GM12878 (cell line): ENCODE measurements around the gene FANCE. TPM values are rescaled to one million over a fixed set of nuclear protein-coding genes. Genes with fewer than 3 reads are reported as not detected.
A peak's percentile ranks its signal among the peaks of the same experiment; 100 is the strongest.

Source experiments
- ATAC-seq: fragments of 200-7000 bp; cut with Tn5 transposase; 3 replicates; pipeline ENCODE4 v1.9.1; 2020; ENCODE audit warnings: mild to moderate bottlenecking, moderate library complexity
- BruUV-seq: library from RNA; stranded (reverse); fragments of 400-500 nt; replicated peaks from 2 replicates; lab custom pipeline; 2021; lab: Mats Ljungman, UMichigan
- CTCF ChIA-PET: fragments of 300-600 bp; sonication (Branson Sonifier 250); formaldehyde crosslinking; extraction: SDS; loops from one replicate; lab custom pipeline; 2021; ENCODE audit warnings: inconsistent platforms; lab: Yijun Ruan, JAX
- POLR2A ChIA-PET: fragments of 350-600 bp; formaldehyde crosslinking; extraction: SDS; loops from one replicate; lab custom pipeline; 2021; ENCODE audit warnings: inconsistent platforms; lab: Charles Lee
- RAD21 ChIA-PET: fragments of 300-600 bp; sonication (Branson Sonifier 250); formaldehyde crosslinking; loops from one replicate; lab custom pipeline; 2023; ENCODE audit warnings: antibody characterized with exemption; ENCODE audit not compliant: unreplicated experiment; lab: Charles Lee
- SMC1A ChIA-PET: fragments of 300-600 bp; sonication (Branson Sonifier 250); formaldehyde crosslinking; loops from one replicate; lab custom pipeline; 2023; ENCODE audit not compliant: unreplicated experiment, uncharacterized antibody; lab: Charles Lee
- DNase-seq: peaks from one replicate; pipeline ENCODE4 v3.0.0-alpha.2; 2011; ENCODE audit warnings: low read depth, low spot score
- FAIRE-seq: peaks from 3 replicates; lab custom pipeline; 2011; peaks lifted over from hg19 to GRCh38; lab: Jason Lieb, UNC
- H2AFZ ChIP-seq: 2 replicates; pipeline ENCODE4 v1.6.0; 2011; ENCODE audit warnings: low read depth, low read length, control low read depth; ENCODE audit not compliant: control insufficient read depth
- H3K27ac ChIP-seq: 2 replicates; pipeline ENCODE4 v1.5.1; 2011; ENCODE audit warnings: control low read depth; ENCODE audit not compliant: control insufficient read depth, insufficient read depth
- H3K27me3 ChIP-seq, 2 experiments: replicated peaks in 1 of 2; 2 replicates each; pipeline versions ENCODE4 v1.6.0 to v1.6.1; 2011; ENCODE audit warnings: low read length in 1 of 2; ENCODE audit not compliant: control insufficient read depth in 2 of 2, insufficient read depth in 2 of 2
- H3K36me3 ChIP-seq, 2 experiments: 2 replicates each; pipeline ENCODE4 v1.5.1; 2011; ENCODE audit warnings: low read length in 1 of 2; ENCODE audit not compliant: control insufficient read depth in 2 of 2, insufficient read depth in 2 of 2
- H3K4me1 ChIP-seq: 2 replicates; pipeline ENCODE4 v1.6.1; 2011; ENCODE audit warnings: mild to moderate bottlenecking, low read length, moderate library complexity, mixed read lengths; ENCODE audit not compliant: control insufficient read depth, insufficient read depth
- H3K4me2 ChIP-seq: 2 replicates; pipeline ENCODE4 v1.6.0; 2011; ENCODE audit warnings: control low read depth; ENCODE audit not compliant: control insufficient read depth, insufficient read depth
- H3K4me3 ChIP-seq: fragments of 200-600 bp; sonication (generic); 2 replicates; pipeline ENCODE4 v1.5.1; 2016
- H3K79me2 ChIP-seq: 2 replicates; pipeline ENCODE4 v1.6.0; 2011; ENCODE audit warnings: low read length; ENCODE audit not compliant: control insufficient read depth, insufficient read depth
- H3K9ac ChIP-seq: 2 replicates; pipeline ENCODE4 v1.8.0; 2011; ENCODE audit warnings: low read length, control low read depth, mixed read lengths; ENCODE audit not compliant: control insufficient read depth, insufficient read depth
- H3K9me3 ChIP-seq: replicated peaks from 3 replicates; pipeline ENCODE4 v1.5.1; 2011; ENCODE audit warnings: mild to moderate bottlenecking, low read length; ENCODE audit not compliant: control insufficient read depth, insufficient read depth
- H4K20me1 ChIP-seq: 2 replicates; pipeline ENCODE4 v1.6.0; 2011; ENCODE audit not compliant: control insufficient read depth, insufficient read depth
- IKZF1 ChIP-seq: fragments of 450-650 bp; conservative IDR thresholded peaks from 2 replicates; pipeline ENCODE4 v1.6.1; 2017; ENCODE audit warnings: antibody characterized with exemption, mild to moderate bottlenecking
- SPI1 ChIP-seq: IDR thresholded peaks from 2 replicates; pipeline ENCODE4 v1.6.1; 2011; ENCODE audit warnings: low read depth, mild to moderate bottlenecking, low read length, moderate library complexity, borderline replicate concordance; ENCODE audit not compliant: insufficient read depth
- WGBS: methylation state at CpG from one replicate; pipeline ENCODE4 v1.1.6; 2016; ENCODE audit warnings: low lambda C conversion rate; ENCODE audit not compliant: insufficient replicate concordance, insufficient coverage; ENCODE audit errors: missing lambda C conversion rate; 5-methylcytosine and 5-hydroxymethylcytosine counted together
- in situ Hi-C: fragments of 300-500 bp; cut with MboI; formaldehyde crosslinking; loops from 9 replicates; pipeline ENCODE4 v1.14.3; 2018; ENCODE audit warnings: mixed read lengths
- intact Hi-C: fragments of 100-400 bp; cut with micrococcal nuclease; formaldehyde crosslinking; loops from one replicate; pipeline ENCODE4 v1.14.2; 2022; ENCODE audit not compliant: unreplicated experiment
- polyA plus RNA-seq, 11 experiments: library from polyadenylated mRNA; depleted of rRNA in 4 of 11; unstranded in 6 of 11; stranded (reverse) in 5 of 11; fragments of >200 nt; fragmentation: Nextera tagmentation in 4 of 11; fragmentation: Illumina TruSeq in 1 of 11; extraction: Ambion mirVana in 4 of 11; extraction: Trizol in 1 of 11; gene quantifications; 1 replicate in 1 of 11; 2 replicates in 10 of 11; pipeline versions ENCODE4 v1.2.1 to v1.2.3, GENCODE V29; 2011 to 2016; ENCODE audit warnings: inconsistent platforms in 2 of 11, missing spikeins in 2 of 11, low read depth in 1 of 11
- total RNA-seq, 4 experiments: library from RNA; depleted of rRNA in 3 of 4; stranded (reverse); fragments of >200 nt in 3 of 4; fragmentation: Illumina TruSeq in 1 of 4; extraction: Trizol in 1 of 4; gene quantifications; 2 replicates each; pipeline versions ENCODE4 v1.2.1 to v1.2.3, GENCODE V29; 2013 to 2021
- TF ChIP-seq, protein P1 (sequence below): IDR thresholded peaks from 2 replicates; pipeline ENCODE4 v1.6.1; 2011; ENCODE audit warnings: borderline replicate concordance, low read depth, mild to moderate bottlenecking, moderate library complexity, low read length; ENCODE audit not compliant: insufficient read depth, poor library complexity, severe bottlenecking
- TF ChIP-seq, protein P2 (sequence below): fragments of 450-650 bp; IDR thresholded peaks from 2 replicates; pipeline ENCODE4 v1.6.1; 2014; ENCODE audit warnings: mild to moderate bottlenecking

Gene FANCE
- total and polyA plus RNA-seq, 10 of the 15 experiments (the other 5 are each of a cell fraction or from before 2014, with no cell fraction given), result 3.0 to 13.3 (median 8.1) TPM

DNA sequence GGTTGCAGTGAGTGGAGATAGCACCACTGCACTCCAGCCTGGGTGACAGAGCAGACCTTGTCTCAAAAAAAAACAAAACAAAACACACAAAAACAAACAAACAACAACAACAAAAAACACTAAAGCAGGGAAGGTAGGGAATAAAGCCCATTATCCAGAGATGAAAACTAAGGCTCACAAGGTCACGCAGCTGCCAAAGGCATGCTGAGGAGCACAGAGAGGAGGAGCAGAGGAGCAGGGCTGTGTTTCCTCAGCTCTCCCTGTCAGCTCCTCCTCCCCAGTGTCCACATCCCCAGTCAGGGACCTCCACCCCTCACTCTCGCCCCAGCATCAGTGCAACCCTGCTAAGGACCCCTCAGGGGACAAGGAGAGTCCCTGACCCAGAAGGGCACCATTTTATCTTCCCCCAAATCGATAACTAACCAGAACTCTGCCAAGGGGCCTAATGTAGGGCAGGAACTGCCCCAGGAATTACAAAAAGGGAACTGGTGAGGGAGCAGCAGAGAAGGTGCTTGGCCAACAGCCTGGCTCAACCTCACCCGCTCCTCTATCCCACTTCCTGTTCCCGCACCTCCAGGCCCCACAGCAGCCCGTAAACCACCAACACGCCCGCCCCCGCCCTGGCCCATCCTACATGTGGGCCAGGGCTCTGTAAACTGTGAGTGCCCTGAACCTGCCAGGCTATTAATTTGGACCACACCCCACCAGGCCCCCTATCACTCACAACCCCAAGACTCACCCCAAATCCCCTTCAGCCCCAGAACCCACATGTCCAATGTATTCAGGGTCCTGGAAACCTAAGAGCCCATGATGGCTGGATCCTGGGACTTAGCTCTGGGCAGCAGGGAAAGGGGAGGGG lies 35.7 kb downstream of the FANCE start:
- POLR2A ChIA-PET, result no interaction called here
- FAIRE-seq (no peak), DNase-seq (no peak)

More for the DNA sequence above, 35.7 kb downstream of the FANCE start:
- SMC1A ChIA-PET, result no interaction called here
- peak; percentile 21; the same call in 2 of the 3 replicates for ATAC-seq
- peak; percentile 27; the same call in 1 of the 2 replicates for TF ChIP-seq IKZF1
- peak; percentile 55 for TF ChIP-seq SPI1
- TF ChIP-seq, protein P1, sequence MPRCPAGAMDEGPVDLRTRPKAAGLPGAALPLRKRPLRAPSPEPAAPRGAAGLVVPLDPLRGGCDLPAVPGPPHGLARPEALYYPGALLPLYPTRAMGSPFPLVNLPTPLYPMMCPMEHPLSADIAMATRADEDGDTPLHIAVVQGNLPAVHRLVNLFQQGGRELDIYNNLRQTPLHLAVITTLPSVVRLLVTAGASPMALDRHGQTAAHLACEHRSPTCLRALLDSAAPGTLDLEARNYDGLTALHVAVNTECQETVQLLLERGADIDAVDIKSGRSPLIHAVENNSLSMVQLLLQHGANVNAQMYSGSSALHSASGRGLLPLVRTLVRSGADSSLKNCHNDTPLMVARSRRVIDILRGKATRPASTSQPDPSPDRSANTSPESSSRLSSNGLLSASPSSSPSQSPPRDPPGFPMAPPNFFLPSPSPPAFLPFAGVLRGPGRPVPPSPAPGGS, result no peak
- TF ChIP-seq, protein P2, sequence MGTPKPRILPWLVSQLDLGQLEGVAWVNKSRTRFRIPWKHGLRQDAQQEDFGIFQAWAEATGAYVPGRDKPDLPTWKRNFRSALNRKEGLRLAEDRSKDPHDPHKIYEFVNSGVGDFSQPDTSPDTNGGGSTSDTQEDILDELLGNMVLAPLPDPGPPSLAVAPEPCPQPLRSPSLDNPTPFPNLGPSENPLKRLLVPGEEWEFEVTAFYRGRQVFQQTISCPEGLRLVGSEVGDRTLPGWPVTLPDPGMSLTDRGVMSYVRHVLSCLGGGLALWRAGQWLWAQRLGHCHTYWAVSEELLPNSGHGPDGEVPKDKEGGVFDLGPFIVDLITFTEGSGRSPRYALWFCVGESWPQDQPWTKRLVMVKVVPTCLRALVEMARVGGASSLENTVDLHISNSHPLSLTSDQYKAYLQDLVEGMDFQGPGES, result no peak
- Histone ChIP-seq H2AFZ (no peak overlapping the region), H3K27ac (no peak overlapping the region), H3K4me2 (no peak overlapping the region), H3K4me3 (no peak overlapping the region), H3K9ac (no peak overlapping the region), H4K20me1 (no peaks in the 10 kb centered on the region), H3K27me3 (no peaks in the 10 kb centered on the region; a peak in 2 of 4 replicates), H3K4me1 (no peaks in the 10 kb centered on the region), H3K79me2 (no peaks in the 10 kb centered on the region), H3K36me3 (no peaks in the 10 kb centered on the region), H3K9me3 (no peaks in the 10 kb centered on the region)
- in situ Hi-C loops, result no loop called here
- intact Hi-C loops, result no loop called here
- BruUV-seq, result no TSS peak
- 12% methylated on average over 9 of the region's 9 CpGs for whole genome bisulfite sequencing
- CTCF ChIA-PET, result interaction anchor here (0.7 to 1.1 kb wide), 3 partner anchors 189 to 1548 kb away, joined by 3 read pairs; no protein-coding TSS in a partner anchor
- RAD21 ChIA-PET, result no interaction called here
